ENCODE results near the gene LHFPL2. TPM values are rescaled to one million over a fixed set of nuclear protein-coding genes. Genes with fewer than 3 reads are reported as not detected.

Gene LHFPL2
- polyA plus RNA-seq, 1 donor = 40.7 TPM

- Histone ChIP-seq H3K4me3 (ENCODE audit: low read length) (no peak overlapping the region), H3K27ac (ENCODE audit: low read length) (peak overlapping the region; percentile 46), H3K9me3 (ENCODE audit: control insufficient read depth, low read depth, low read length) (no peaks in the 10 kb centered on the region), H3K4me1 (ENCODE audit: control insufficient read depth, insufficient read depth, low read length) (peaks cover 7% of the 10 kb centered on the region), H3K27me3 (ENCODE audit: control insufficient read depth, insufficient read depth, low read length) (no peaks in the 10 kb centered on the region), H3K36me3 (ENCODE audit: control insufficient read depth, insufficient read depth, low read length) (peaks cover 8% of the 10 kb centered on the region)
- peak in 1 of 2 donors; percentile 31 for DNase-seq
- 100% methylated on average over 1 of the region's 5 CpGs for WGBS (ENCODE audit: insufficient coverage, low lambda C conversion rate)
Observed at GRCh38 chr5:78549043-78549442, 99.5 kb downstream of the LHFPL2 start.

GRCh38 chr5:78547731-78548615 is 100.6 kb downstream of the LHFPL2 start:
- H3K27me3 ChIP-seq (ENCODE audit: control insufficient read depth, insufficient read depth, low read length) = no peaks in the 10 kb centered on the region
- H3K9me3 ChIP-seq (ENCODE audit: control insufficient read depth, low read depth, low read length) = no peaks in the 10 kb centered on the region
- H3K4me1 ChIP-seq (ENCODE audit: control insufficient read depth, insufficient read depth, low read length) = peaks cover 7% of the 10 kb centered on the region
- H3K27ac ChIP-seq (ENCODE audit: low read length) = peak overlapping the region; percentile 46
- H3K4me3 ChIP-seq (ENCODE audit: low read length) = no peak overlapping the region
- H3K36me3 ChIP-seq (ENCODE audit: control insufficient read depth, insufficient read depth, low read length) = peaks cover 9% of the 10 kb centered on the region
- peak; percentile 47 to 55 for DNase-seq
- WGBS (ENCODE audit: insufficient coverage, low lambda C conversion rate) = no CpG with 5 or more reads among the region's 21 CpGs

GRCh38 chr5:78547183-78547582 is 101.4 kb downstream of the LHFPL2 start:
- Histone ChIP-seq H3K27me3 (ENCODE audit: control insufficient read depth, insufficient read depth, low read length) (no peaks in the 10 kb centered on the region), H3K9me3 (ENCODE audit: control insufficient read depth, low read depth, low read length) (no peaks in the 10 kb centered on the region), H3K4me3 (ENCODE audit: low read length) (no peak overlapping the region), H3K4me1 (ENCODE audit: control insufficient read depth, insufficient read depth, low read length) (peaks cover 7% of the 10 kb centered on the region), H3K27ac (ENCODE audit: low read length) (peak overlapping the region; percentile 46), H3K36me3 (ENCODE audit: control insufficient read depth, insufficient read depth, low read length) (peaks cover 9% of the 10 kb centered on the region)
- DNase-seq = no peak
- WGBS (ENCODE audit: insufficient coverage, low lambda C conversion rate) = 100% methylated on average over 2 of the region's 5 CpGs

- WGBS (ENCODE audit: insufficient coverage, low lambda C conversion rate) = 40% methylated on average over 1 of the region's 8 CpGs
- Histone ChIP-seq H3K4me1 (ENCODE audit: control insufficient read depth, insufficient read depth, low read length) (peaks cover 7% of the 10 kb centered on the region), H3K4me3 (ENCODE audit: low read length) (no peak overlapping the region), H3K36me3 (ENCODE audit: control insufficient read depth, insufficient read depth, low read length) (peaks cover 9% of the 10 kb centered on the region), H3K27ac (ENCODE audit: low read length) (no peak overlapping the region), H3K27me3 (ENCODE audit: control insufficient read depth, insufficient read depth, low read length) (no peaks in the 10 kb centered on the region), H3K9me3 (ENCODE audit: control insufficient read depth, low read depth, low read length) (no peaks in the 10 kb centered on the region)
- no peak for DNase-seq
Observed at GRCh38 chr5:78546276-78546996, 102.1 kb downstream of the LHFPL2 start.

GRCh38 chr5:78545406-78545805 is 103.2 kb downstream of the LHFPL2 start:
- Histone ChIP-seq H3K27ac (ENCODE audit: low read length) (no peak overlapping the region), H3K27me3 (ENCODE audit: control insufficient read depth, insufficient read depth, low read length) (no peaks in the 10 kb centered on the region), H3K4me3 (ENCODE audit: low read length) (no peak overlapping the region), H3K9me3 (ENCODE audit: control insufficient read depth, low read depth, low read length) (no peaks in the 10 kb centered on the region), H3K4me1 (ENCODE audit: control insufficient read depth, insufficient read depth, low read length) (peaks cover 7% of the 10 kb centered on the region), H3K36me3 (ENCODE audit: control insufficient read depth, insufficient read depth, low read length) (peaks cover 9% of the 10 kb centered on the region)
- 100% methylated on average over 1 of the region's 7 CpGs for WGBS (ENCODE audit: insufficient coverage, low lambda C conversion rate)
- DNase-seq = no peak

- H3K27me3 ChIP-seq (ENCODE audit: control insufficient read depth, insufficient read depth, low read length) = no peaks in the 10 kb centered on the region
- H3K4me3 ChIP-seq (ENCODE audit: low read length) = no peak overlapping the region
- peak in 1 of 2 donors; percentile 46 for DNase-seq
- H3K27ac ChIP-seq (ENCODE audit: low read length) = no peak overlapping the region
- 80% methylated on average over 1 of the region's 14 CpGs for WGBS (ENCODE audit: insufficient coverage, low lambda C conversion rate)
- peaks cover 9% of the 10 kb centered on the region for H3K36me3 ChIP-seq (ENCODE audit: control insufficient read depth, insufficient read depth, low read length)
- no peaks in the 10 kb centered on the region for H3K9me3 ChIP-seq (ENCODE audit: control insufficient read depth, low read depth, low read length)
- H3K4me1 ChIP-seq (ENCODE audit: control insufficient read depth, insufficient read depth, low read length) = peaks cover 7% of the 10 kb centered on the region
Observed at GRCh38 chr5:78544561-78545201, 103.9 kb downstream of the LHFPL2 start.

GRCh38 chr5:78543916-78544315 is 104.7 kb downstream of the LHFPL2 start:
- no peak overlapping the region for H3K4me3 ChIP-seq (ENCODE audit: low read length)
- H3K9me3 ChIP-seq (ENCODE audit: control insufficient read depth, low read depth, low read length) = no peaks in the 10 kb centered on the region
- H3K27ac ChIP-seq (ENCODE audit: low read length) = no peak overlapping the region
- no peak for DNase-seq
- no peaks in the 10 kb centered on the region for H3K27me3 ChIP-seq (ENCODE audit: control insufficient read depth, insufficient read depth, low read length)
- H3K36me3 ChIP-seq (ENCODE audit: control insufficient read depth, insufficient read depth, low read length) = peaks cover 9% of the 10 kb centered on the region
- no CpG with 5 or more reads among the region's 1 CpG for WGBS (ENCODE audit: insufficient coverage, low lambda C conversion rate)
- H3K4me1 ChIP-seq (ENCODE audit: control insufficient read depth, insufficient read depth, low read length) = peaks cover 7% of the 10 kb centered on the region

GRCh38 chr5:78543292-78543691 is 105.3 kb downstream of the LHFPL2 start:
- Histone ChIP-seq H3K4me3 (ENCODE audit: low read length) (no peak overlapping the region), H3K4me1 (ENCODE audit: control insufficient read depth, insufficient read depth, low read length) (peaks cover 7% of the 10 kb centered on the region), H3K36me3 (ENCODE audit: control insufficient read depth, insufficient read depth, low read length) (peaks cover 9% of the 10 kb centered on the region), H3K9me3 (ENCODE audit: control insufficient read depth, low read depth, low read length) (no peaks in the 10 kb centered on the region), H3K27ac (ENCODE audit: low read length) (no peak overlapping the region), H3K27me3 (ENCODE audit: control insufficient read depth, insufficient read depth, low read length) (no peaks in the 10 kb centered on the region)
- no CpG with 5 or more reads among the region's 4 CpGs for WGBS (ENCODE audit: insufficient coverage, low lambda C conversion rate)
- DNase-seq = no peak

- H3K9me3 ChIP-seq (ENCODE audit: control insufficient read depth, low read depth, low read length) = no peaks in the 10 kb centered on the region
- no peak overlapping the region for H3K27ac ChIP-seq (ENCODE audit: low read length)
- peaks cover 9% of the 10 kb centered on the region for H3K36me3 ChIP-seq (ENCODE audit: control insufficient read depth, insufficient read depth, low read length)
- no peak overlapping the region for H3K4me3 ChIP-seq (ENCODE audit: low read length)
- DNase-seq = no peak
- no peaks in the 10 kb centered on the region for H3K27me3 ChIP-seq (ENCODE audit: control insufficient read depth, insufficient read depth, low read length)
- WGBS (ENCODE audit: insufficient coverage, low lambda C conversion rate) = no CpG with 5 or more reads among the region's 6 CpGs
- peaks cover 6% of the 10 kb centered on the region for H3K4me1 ChIP-seq (ENCODE audit: control insufficient read depth, insufficient read depth, low read length)
Observed at GRCh38 chr5:78542321-78542840, 106.2 kb downstream of the LHFPL2 start.

- no CpG with 5 or more reads among the region's 10 CpGs for WGBS (ENCODE audit: insufficient coverage, low lambda C conversion rate)
- Histone ChIP-seq H3K4me1 (ENCODE audit: control insufficient read depth, insufficient read depth, low read length) (no peaks in the 10 kb centered on the region), H3K9me3 (ENCODE audit: control insufficient read depth, low read depth, low read length) (no peaks in the 10 kb centered on the region), H3K27me3 (ENCODE audit: control insufficient read depth, insufficient read depth, low read length) (no peaks in the 10 kb centered on the region), H3K4me3 (ENCODE audit: low read length) (no peak overlapping the region), H3K27ac (ENCODE audit: low read length) (no peak overlapping the region), H3K36me3 (ENCODE audit: control insufficient read depth, insufficient read depth, low read length) (peaks cover 6% of the 10 kb centered on the region)
- no peak for DNase-seq
Observed at GRCh38 chr5:78541086-78541654, 107.4 kb downstream of the LHFPL2 start.

Data from large intestine (tissue), 3 donors.